Adrenal gland (tissue), 5 donors: ENCODE data around the gene PSME4.

Experiments
- CTCF ChIP-seq, 6 experiments: fragments of 450-650 bp in 4 of 6; fragments of 200-600 bp in 2 of 6; sonication (generic) in 1 of 6; IDR thresholded peaks; 1 replicate in 5 of 6; 2 replicates in 1 of 6; pipeline versions ENCODE4 v1.5.1 to v1.8.0; 2016 to 2021; ENCODE audit warnings: antibody characterized with exemption in 6 of 6, mild to moderate bottlenecking in 2 of 6, moderate library complexity in 1 of 6
- POLR2A ChIP-seq, 2 donors: fragments of 450-650 bp; IDR thresholded peaks; one replicate each; pipeline ENCODE4 v1.6.1; 2017; ENCODE audit warnings: antibody characterized with exemption in 2 of 2, mild to moderate bottlenecking in 2 of 2, moderate library complexity in 1 of 2
- donor health status: DM: no; HTN: no; CAD: no.

DNA sequence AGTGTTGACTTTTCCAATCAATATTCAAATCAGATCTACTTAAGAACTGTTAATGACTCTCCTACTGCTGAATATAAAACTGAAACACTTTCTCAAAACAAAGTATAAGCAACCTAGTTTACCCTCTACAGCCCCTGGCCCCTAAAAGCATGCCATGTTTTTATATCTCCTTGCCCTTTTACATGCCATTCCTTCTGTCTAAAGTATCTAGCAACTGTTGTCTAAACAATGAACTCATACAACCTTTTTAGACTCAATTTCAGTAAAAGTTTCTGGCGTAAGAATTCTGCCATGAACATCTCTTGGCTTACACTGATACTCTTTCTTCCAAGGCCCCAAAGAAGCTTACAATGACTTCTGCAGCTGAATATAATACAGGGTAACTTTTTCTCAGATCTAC, 63.2 kb downstream of the PSME4 start:
- TF ChIP-seq CTCF (IDR thresholded peaks at IDR 0.05) (no peak), POLR2A (IDR thresholded peaks at IDR 0.05) (no peak)
